K562 (cell line): ENCODE measurements around the gene CNTF. TPM values are rescaled to one million over a fixed set of nuclear protein-coding genes. Genes with fewer than 3 reads are reported as not detected.

Experiments used
- AFF1 ChIP-seq, 2 experiments: fragments of 450-650 bp; IDR thresholded peaks; 2 replicates each; pipeline ENCODE4 v1.6.1; 2018; ENCODE audit warnings: mild to moderate bottlenecking in 2 of 2, low read depth in 1 of 2; ENCODE audit not compliant: partially characterized antibody in 2 of 2
- EP400 ChIP-seq: fragments of 450-650 bp; IDR thresholded peaks from 2 replicates; pipeline ENCODE4 v1.6.1; 2017; ENCODE audit warnings: antibody characterized with exemption, mild to moderate bottlenecking, moderate library complexity
- GTF2E2 ChIP-seq: fragments of 200-800 bp; sonication (Bioruptor generic); IDR thresholded peaks from 2 replicates; pipeline ENCODE4 v1.6.1; 2016; ENCODE audit warnings: missing genetic modification characterization, missing compliant biosample characterization
- HDAC8 ChIP-seq: fragments of 450-650 bp; IDR thresholded peaks from 2 replicates; pipeline ENCODE4 v1.6.1; 2016; ENCODE audit warnings: mild to moderate bottlenecking, missing genetic modification characterization, moderate library complexity, missing compliant biosample characterization
- KHSRP ChIP-seq: fragments of 450-650 bp; IDR thresholded peaks from 2 replicates; pipeline ENCODE4 v1.6.1; 2017
- ZBTB1 ChIP-seq: sonication (generic); formaldehyde crosslinking; IDR thresholded peaks from 2 replicates; pipeline ENCODE4 v1.8.1; 2023; ENCODE audit warnings: missing genetic modification reagents, low read depth, mild to moderate bottlenecking, borderline replicate concordance
- ZMIZ1 ChIP-seq, 2 experiments: fragments of 150-350 bp in 1 of 2; IDR thresholded peaks; 2 replicates each; pipeline ENCODE4 v1.6.1; 2012 to 2016; ENCODE audit warnings: low read depth in 2 of 2, low read length in 2 of 2, mild to moderate bottlenecking in 1 of 2, moderate library complexity in 1 of 2
- ZNF318 ChIP-seq, 2 experiments: fragments of 450-650 bp; IDR thresholded peaks; 2 replicates each; pipeline ENCODE4 v1.6.1; 2016; ENCODE audit warnings: mild to moderate bottlenecking in 2 of 2, borderline replicate concordance in 1 of 2, low read depth in 1 of 2, moderate library complexity in 1 of 2
- polyA plus RNA-seq, 8 experiments: library from polyadenylated mRNA; depleted of rRNA in 4 of 8; stranded (reverse) in 5 of 8; unstranded in 3 of 8; fragments of >200 nt; fragmentation: Nextera tagmentation in 2 of 8; fragmentation: Illumina TruSeq in 1 of 8; extraction: Ambion mirVana in 2 of 8; extraction: Trizol in 1 of 8; gene quantifications; 2 replicates each; pipeline versions ENCODE4 v1.2.1 to v1.2.3, GENCODE V29; 2011 to 2014; ENCODE audit warnings: inconsistent platforms in 1 of 8, missing spikeins in 1 of 8
- total RNA-seq, 7 experiments: library from RNA; depleted of rRNA in 6 of 7; stranded (reverse); fragments of >200 nt in 6 of 7; fragmentation: Illumina TruSeq in 2 of 7; extraction: Trizol in 2 of 7; gene quantifications; 2 replicates each; pipeline versions ENCODE4 v1.2.1 to v1.2.3, GENCODE V29; 2011 to 2021; ENCODE audit warnings: low replicate concordance in 1 of 7
- TF ChIP-seq, protein P1 (sequence below): fragments of 250-450 bp; sonication (Bioruptor Pico); IDR thresholded peaks from 2 replicates; pipeline ENCODE4 v1.5.0; 2021

Gene CNTF
- total and polyA plus RNA-seq, 9 of the 15 experiments (the other 6 are each of a cell fraction or from before 2014, with no cell fraction given) = 0.17 to 5.0 (median 2.3) TPM

GRCh38 chr11:58622344-58622743, at the start of gene CNTF (continued):
- TF ChIP-seq ZNF318 (IDR thresholded peaks at IDR 0.05; ENCODE audit: borderline replicate concordance in 1 of 2, low read depth in 1 of 2) = no peak
- TF ChIP-seq, protein P1, sequence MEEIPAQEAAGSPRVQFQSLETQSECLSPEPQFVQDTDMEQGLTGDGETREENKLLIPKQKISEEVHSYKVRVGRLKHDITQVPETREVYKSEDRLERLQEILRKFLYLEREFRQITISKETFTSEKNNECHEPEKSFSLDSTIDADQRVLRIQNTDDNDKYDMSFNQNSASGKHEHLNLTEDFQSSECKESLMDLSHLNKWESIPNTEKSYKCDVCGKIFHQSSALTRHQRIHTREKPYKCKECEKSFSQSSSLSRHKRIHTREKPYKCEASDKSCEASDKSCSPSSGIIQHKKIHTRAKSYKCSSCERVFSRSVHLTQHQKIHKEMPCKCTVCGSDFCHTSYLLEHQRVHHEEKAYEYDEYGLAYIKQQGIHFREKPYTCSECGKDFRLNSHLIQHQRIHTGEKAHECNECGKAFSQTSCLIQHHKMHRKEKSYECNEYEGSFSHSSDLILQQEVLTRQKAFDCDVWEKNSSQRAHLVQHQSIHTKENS = no peak
- no peak for TF ChIP-seq ZBTB1
- no peak for TF ChIP-seq EP400
- TF ChIP-seq HDAC8 = no peak
- TF ChIP-seq KHSRP = no peak
- no peak for TF ChIP-seq GTF2E2 (tag)
- no peak for TF ChIP-seq ZMIZ1 (IDR thresholded peaks at IDR 0.05; ENCODE audit: low read depth in 2 of 2, low read length in 2 of 2)
- TF ChIP-seq AFF1 (IDR thresholded peaks at IDR 0.05; ENCODE audit: low read depth in 1 of 2, partially characterized antibody in 2 of 2) = no peak
